HepG2 (cell line): ENCODE data around the gene COL4A6. TPM values are rescaled to one million over a fixed set of nuclear protein-coding genes. Genes with fewer than 3 reads are reported as not detected.

ENCODE experiments used
- ATAC-seq: fragments of 200-7000 bp; cut with Tn5 transposase; 3 replicates; pipeline ENCODE4 v1.9.1; 2020; ENCODE audit warnings: mild to moderate bottlenecking, moderate library complexity
- BruUV-seq: library from RNA; stranded (reverse); fragments of 400-500 nt; replicated peaks from 2 replicates; lab custom pipeline; 2021; lab: Mats Ljungman, UMichigan
- CTCF ChIA-PET: fragments of 300-600 bp; formaldehyde crosslinking; extraction: SDS; loops from one replicate; lab custom pipeline; 2021; ENCODE audit warnings: low total read pairs, inconsistent platforms, low intra/inter-chr PET ratio; lab: Yijun Ruan, JAX
- POLR2A ChIA-PET: fragments of 350-600 bp; sonication (Branson Sonifier 250); formaldehyde crosslinking; loops from one replicate; lab custom pipeline; 2020; ENCODE audit warnings: antibody characterized with exemption, inconsistent platforms; lab: Yijun Ruan, JAX
- DNase-seq: peaks from one replicate; pipeline ENCODE4 v3.0.0-alpha.2; 2015; ENCODE audit warnings: low spot score
- FAIRE-seq: peaks from 3 replicates; lab custom pipeline; 2011; peaks lifted over from hg19 to GRCh38; lab: Jason Lieb, UNC
- H2AFZ ChIP-seq: one replicate; pipeline ENCODE4 v1.6.1; 2011; ENCODE audit warnings: low read length, inconsistent platforms
- H3K27ac ChIP-seq: fragments of 300-600 bp; 3 replicates; pipeline ENCODE4 v1.8.0; 2011; ENCODE audit warnings: mixed run types, mild to moderate bottlenecking, mixed read lengths, low read length, inconsistent platforms; ENCODE audit not compliant: insufficient read depth; ENCODE audit errors: extremely low read length
- H3K27me3 ChIP-seq, 2 experiments: fragments of 200-600 bp in 1 of 2; 2 replicates in 1 of 2; 3 replicates in 1 of 2; pipeline versions ENCODE4 v1.6.0 to v1.8.0; 2011; ENCODE audit warnings: low read length in 2 of 2, mild to moderate bottlenecking in 2 of 2, moderate library complexity in 2 of 2, inconsistent platforms in 1 of 2; ENCODE audit not compliant: insufficient read depth in 2 of 2, control insufficient read depth in 1 of 2
- H3K36me3 ChIP-seq, 2 experiments: fragments of 200-600 bp in 1 of 2; replicated peaks in 1 of 2; 2 replicates in 1 of 2; 3 replicates in 1 of 2; pipeline versions ENCODE4 v1.5.1 to v1.8.0; 2011; ENCODE audit warnings: low read length in 2 of 2, inconsistent platforms in 1 of 2; ENCODE audit not compliant: insufficient read depth in 2 of 2, control insufficient read depth in 1 of 2
- H3K4me1 ChIP-seq: 2 replicates; pipeline ENCODE4 v1.5.1; 2012; ENCODE audit warnings: low read length, inconsistent platforms; ENCODE audit not compliant: insufficient read depth
- H3K4me2 ChIP-seq: 2 replicates; pipeline ENCODE4 v1.6.0; 2011; ENCODE audit warnings: low read depth, low read length, inconsistent platforms
- H3K4me3 ChIP-seq, 3 experiments: fragments of 200-600 bp in 1 of 3; sonication (generic), shearing (Covaris generic) in 1 of 3; replicated peaks in 1 of 3; 2 replicates each; pipeline ENCODE4 v1.5.1; 2011 to 2016; ENCODE audit warnings: low read length in 3 of 3, inconsistent platforms in 2 of 3, low read depth in 2 of 3, mild to moderate bottlenecking in 2 of 3, control low read depth in 1 of 3, mixed read lengths in 1 of 3; ENCODE audit not compliant: insufficient read depth in 1 of 3
- H3K79me2 ChIP-seq: one replicate; pipeline ENCODE4 v1.6.1; 2011; ENCODE audit warnings: low read length, inconsistent platforms; ENCODE audit not compliant: insufficient read depth
- H3K9ac ChIP-seq: 2 replicates; pipeline ENCODE4 v1.6.0; 2011; ENCODE audit warnings: mild to moderate bottlenecking, low read depth, low read length, inconsistent platforms; ENCODE audit not compliant: insufficient read depth
- H3K9me3 ChIP-seq: 2 replicates; pipeline ENCODE4 v1.5.1; 2012; ENCODE audit warnings: mild to moderate bottlenecking, low read length
- H4K20me1 ChIP-seq: 2 replicates; pipeline ENCODE4 v1.6.0; 2011; ENCODE audit warnings: inconsistent platforms, mild to moderate bottlenecking, low read length, moderate library complexity; ENCODE audit not compliant: insufficient read depth
- AFF4 ChIP-seq: sonication (generic); formaldehyde crosslinking; IDR thresholded peaks from 2 replicates; pipeline ENCODE4 v1.4.0; 2020; ENCODE audit warnings: missing genetic modification reagents
- EHMT2 ChIP-seq: fragments of 200-600 bp; sonication (generic); IDR thresholded peaks from 2 replicates; pipeline ENCODE4 v1.7.0; 2017; ENCODE audit warnings: antibody characterized with exemption, low read depth, low read length, borderline replicate concordance
- PRDM10 ChIP-seq: sonication (generic); formaldehyde crosslinking; IDR thresholded peaks from 2 replicates; pipeline ENCODE4 v1.4.0; 2020; ENCODE audit warnings: low read depth, missing genetic modification reagents
- ZNF44 ChIP-seq: sonication (generic); formaldehyde crosslinking; IDR thresholded peaks from 2 replicates; pipeline ENCODE4 v1.5.1; 2020; ENCODE audit warnings: mild to moderate bottlenecking, missing genetic modification reagents
- ZNF556 ChIP-seq: sonication (generic); formaldehyde crosslinking; IDR thresholded peaks from 2 replicates; pipeline ENCODE4 v1.4.0; 2020; ENCODE audit warnings: mild to moderate bottlenecking, missing genetic modification reagents, borderline replicate concordance
- WGBS: methylation state at CpG from one replicate; pipeline ENCODE4 v1.1.6; 2017; ENCODE audit warnings: low lambda C conversion rate; 5-methylcytosine and 5-hydroxymethylcytosine counted together
- in situ Hi-C: cut with HindIII; loops from 2 replicates; pipeline ENCODE4 v1.10.0; 2017; ENCODE audit warnings: low pct_unique_long_range_greater_than_20kb; ENCODE audit not compliant: extremely low pct_ligation_motif_present
- intact Hi-C: fragments of 100-400 bp; cut with micrococcal nuclease; formaldehyde crosslinking; loops from one replicate; pipeline ENCODE4 v1.10.0; 2022; ENCODE audit not compliant: unreplicated experiment
- polyA plus RNA-seq, 8 experiments: library from polyadenylated mRNA; depleted of rRNA in 3 of 8; stranded (reverse) in 7 of 8; unstranded in 1 of 8; fragments of >200 nt; fragmentation: Illumina TruSeq in 4 of 8; extraction: Trizol in 4 of 8; gene quantifications; 2 replicates each; pipeline versions ENCODE4 v1.2.1 to v1.2.3, GENCODE V29; 2011 to 2016; ENCODE audit warnings: low read depth in 4 of 8, missing spikeins in 1 of 8, mixed read lengths in 1 of 8; ENCODE audit not compliant: insufficient read depth in 1 of 8
- total RNA-seq, 5 experiments: library from RNA; depleted of rRNA; stranded (reverse); fragments of >200 nt; fragmentation: Illumina TruSeq; extraction: Trizol; gene quantifications; 2 replicates each; pipeline ENCODE4 v1.2.3, GENCODE V29; 2016; ENCODE audit warnings: low read depth in 1 of 5
- TF ChIP-seq, protein P1 (sequence below): sonication (generic); formaldehyde crosslinking; IDR thresholded peaks from 2 replicates; pipeline ENCODE4 v1.4.0; 2020; ENCODE audit warnings: missing genetic modification reagents

The COL4A6 gene
- total and polyA plus RNA-seq, 2 of the 13 experiments (the other 11 are each of a cell fraction or from before 2014, with no cell fraction given) = 4.5 to 8.2 TPM

- no peak for FAIRE-seq
- Histone ChIP-seq H3K4me1 (no peaks in the 10 kb centered on the region), H3K9me3 (no peaks in the 10 kb centered on the region), H3K9ac (no peak overlapping the region), H3K27ac (no peak overlapping the region), H3K27me3 (no peaks in the 10 kb centered on the region), H2AFZ (no peak overlapping the region), H3K79me2 (no peaks in the 10 kb centered on the region), H3K4me2 (no peak overlapping the region), H4K20me1 (no peaks in the 10 kb centered on the region), H3K36me3 (no peaks in the 10 kb centered on the region), H3K4me3 (no peak overlapping the region)
- intact Hi-C loops = no loop called here
- CTCF ChIA-PET = no interaction called here
- no TSS peak for BruUV-seq
- no peak for DNase-seq
- POLR2A ChIA-PET = no interaction called here
- in situ Hi-C loops = no loop called here
- WGBS = 67% methylated on average over 1 of the region's 1 CpG
- no peak for ATAC-seq
- TF ChIP-seq EHMT2 (no peak), AFF4 (CRISPR knock-in tag) (no peak), PRDM10 (no peak), ZNF44 (CRISPR knock-in tag) (no peak), ZNF556 (CRISPR knock-in tag) (no peak)
- TF ChIP-seq, protein P1, sequence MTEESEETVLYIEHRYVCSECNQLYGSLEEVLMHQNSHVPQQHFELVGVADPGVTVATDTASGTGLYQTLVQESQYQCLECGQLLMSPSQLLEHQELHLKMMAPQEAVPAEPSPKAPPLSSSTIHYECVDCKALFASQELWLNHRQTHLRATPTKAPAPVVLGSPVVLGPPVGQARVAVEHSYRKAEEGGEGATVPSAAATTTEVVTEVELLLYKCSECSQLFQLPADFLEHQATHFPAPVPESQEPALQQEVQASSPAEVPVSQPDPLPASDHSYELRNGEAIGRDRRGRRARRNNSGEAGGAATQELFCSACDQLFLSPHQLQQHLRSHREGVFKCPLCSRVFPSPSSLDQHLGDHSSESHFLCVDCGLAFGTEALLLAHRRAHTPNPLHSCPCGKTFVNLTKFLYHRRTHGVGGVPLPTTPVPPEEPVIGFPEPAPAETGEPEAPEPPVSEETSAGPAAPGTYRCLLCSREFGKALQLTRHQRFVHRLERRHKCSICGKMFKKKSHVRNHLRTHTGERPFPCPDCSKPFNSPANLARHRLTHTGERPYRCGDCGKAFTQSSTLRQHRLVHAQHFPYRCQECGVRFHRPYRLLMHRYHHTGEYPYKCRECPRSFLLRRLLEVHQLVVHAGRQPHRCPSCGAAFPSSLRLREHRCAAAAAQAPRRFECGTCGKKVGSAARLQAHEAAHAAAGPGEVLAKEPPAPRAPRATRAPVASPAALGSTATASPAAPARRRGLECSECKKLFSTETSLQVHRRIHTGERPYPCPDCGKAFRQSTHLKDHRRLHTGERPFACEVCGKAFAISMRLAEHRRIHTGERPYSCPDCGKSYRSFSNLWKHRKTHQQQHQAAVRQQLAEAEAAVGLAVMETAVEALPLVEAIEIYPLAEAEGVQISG = no peak
Measured at GRCh38 chrX:108419401-108419800, 18.8 kb downstream of the COL4A6 start.
